Mucosa of stomach (tissue), 1 donor: ENCODE measurements around the gene VSTM4.

Experiments used
- H3K27me3 ChIP-seq: one replicate; pipeline ENCODE4 v1.7.0; 2013; ENCODE audit warnings: mild to moderate bottlenecking, low read length; ENCODE audit not compliant: control insufficient read depth, insufficient read depth
- H3K36me3 ChIP-seq: one replicate; pipeline ENCODE4 v1.7.0; 2013; ENCODE audit warnings: low read length; ENCODE audit not compliant: control insufficient read depth, insufficient read depth
- H3K4me1 ChIP-seq: one replicate; pipeline ENCODE4 v1.7.0; 2013; ENCODE audit warnings: mild to moderate bottlenecking, low read length; ENCODE audit not compliant: control insufficient read depth, insufficient read depth
- H3K4me3 ChIP-seq: one replicate; pipeline ENCODE4 v1.7.0; 2013; ENCODE audit warnings: low read length
- H3K9ac ChIP-seq: one replicate; pipeline ENCODE4 v1.7.0; 2013; ENCODE audit warnings: mild to moderate bottlenecking, low read length, moderate library complexity
- H3K9me3 ChIP-seq: one replicate; pipeline ENCODE4 v1.7.0; 2013; ENCODE audit warnings: mild to moderate bottlenecking, low read length, moderate library complexity; ENCODE audit not compliant: control insufficient read depth
- donor health status: Pancreatic carcinoma.

Gene VSTM4

GRCh38 chr10:49070701-49071100 lies 44.6 kb downstream of the VSTM4 start:
- no peak overlapping the region for H3K4me3 ChIP-seq
- H3K4me1 ChIP-seq, result no peaks in the 10 kb centered on the region
- H3K27me3 ChIP-seq, result no peaks in the 10 kb centered on the region
- H3K9me3 ChIP-seq, result no peaks in the 10 kb centered on the region
- H3K9ac ChIP-seq, result no peak overlapping the region
- H3K36me3 ChIP-seq, result no peaks in the 10 kb centered on the region

- Histone ChIP-seq H3K4me3 (no peak overlapping the region), H3K36me3 (no peaks in the 10 kb centered on the region), H3K9ac (no peak overlapping the region), H3K4me1 (no peaks in the 10 kb centered on the region), H3K27me3 (no peaks in the 10 kb centered on the region), H3K9me3 (no peaks in the 10 kb centered on the region)
Measured at GRCh38 chr10:49068672-49069217, 46.6 kb downstream of the VSTM4 start.

GRCh38 chr10:49068209-49068608 lies 47.1 kb downstream of the VSTM4 start:
- H3K4me1 ChIP-seq, result no peaks in the 10 kb centered on the region

GRCh38 chr10:49066944-49067730 lies 48.2 kb downstream of the VSTM4 start:
- no peak overlapping the region for H3K4me3 ChIP-seq
- no peaks in the 10 kb centered on the region for H3K9me3 ChIP-seq
- H3K27me3 ChIP-seq, result no peaks in the 10 kb centered on the region
- no peak overlapping the region for H3K9ac ChIP-seq
- no peaks in the 10 kb centered on the region for H3K4me1 ChIP-seq
- H3K36me3 ChIP-seq, result no peaks in the 10 kb centered on the region

More at GRCh38 chr10:49068209-49068608, 47.1 kb downstream of the VSTM4 start:
- no peak overlapping the region for H3K9ac ChIP-seq
- H3K9me3 ChIP-seq, result no peaks in the 10 kb centered on the region
- no peaks in the 10 kb centered on the region for H3K36me3 ChIP-seq
- no peaks in the 10 kb centered on the region for H3K27me3 ChIP-seq
- no peak overlapping the region for H3K4me3 ChIP-seq

- Histone ChIP-seq H3K4me1 (no peaks in the 10 kb centered on the region), H3K9ac (no peak overlapping the region), H3K36me3 (no peaks in the 10 kb centered on the region), H3K27me3 (no peaks in the 10 kb centered on the region), H3K9me3 (no peaks in the 10 kb centered on the region), H3K4me3 (no peak overlapping the region)
Measured at GRCh38 chr10:49062229-49062628, 53.1 kb downstream of the VSTM4 start.

- no peaks in the 10 kb centered on the region for H3K4me1 ChIP-seq
- H3K27me3 ChIP-seq, result no peaks in the 10 kb centered on the region
- no peak overlapping the region for H3K9ac ChIP-seq
- H3K36me3 ChIP-seq, result no peaks in the 10 kb centered on the region
- H3K4me3 ChIP-seq, result no peak overlapping the region
- no peaks in the 10 kb centered on the region for H3K9me3 ChIP-seq
Measured at GRCh38 chr10:49061667-49062066, 53.7 kb downstream of the VSTM4 start.

GRCh38 chr10:49058463-49059255 lies 56.7 kb downstream of the VSTM4 start:
- no peaks in the 10 kb centered on the region for H3K4me1 ChIP-seq
- H3K36me3 ChIP-seq, result no peaks in the 10 kb centered on the region
- H3K9ac ChIP-seq, result no peak overlapping the region
- no peak overlapping the region for H3K4me3 ChIP-seq
- H3K9me3 ChIP-seq, result no peaks in the 10 kb centered on the region
- H3K27me3 ChIP-seq, result no peaks in the 10 kb centered on the region

GRCh38 chr10:49057231-49057880 lies 58.0 kb downstream of the VSTM4 start:
- H3K27me3 ChIP-seq, result no peaks in the 10 kb centered on the region
- no peak overlapping the region for H3K9ac ChIP-seq
- H3K9me3 ChIP-seq, result no peaks in the 10 kb centered on the region
- H3K4me3 ChIP-seq, result no peak overlapping the region
- no peaks in the 10 kb centered on the region for H3K4me1 ChIP-seq
- H3K36me3 ChIP-seq, result no peaks in the 10 kb centered on the region

GRCh38 chr10:49056356-49056755 lies 59.0 kb downstream of the VSTM4 start:
- Histone ChIP-seq H3K9ac (no peak overlapping the region), H3K9me3 (no peaks in the 10 kb centered on the region), H3K36me3 (no peaks in the 10 kb centered on the region), H3K27me3 (no peaks in the 10 kb centered on the region), H3K4me3 (no peak overlapping the region), H3K4me1 (no peaks in the 10 kb centered on the region)

- no peaks in the 10 kb centered on the region for H3K27me3 ChIP-seq
- no peak overlapping the region for H3K9ac ChIP-seq
- H3K4me3 ChIP-seq, result no peak overlapping the region
- no peaks in the 10 kb centered on the region for H3K4me1 ChIP-seq
- H3K9me3 ChIP-seq, result no peaks in the 10 kb centered on the region
- H3K36me3 ChIP-seq, result no peaks in the 10 kb centered on the region
Measured at GRCh38 chr10:49055221-49055849, 60.0 kb downstream of the VSTM4 start.

- Histone ChIP-seq H3K9ac (no peak overlapping the region), H3K36me3 (no peaks in the 10 kb centered on the region), H3K9me3 (no peaks in the 10 kb centered on the region), H3K4me1 (no peaks in the 10 kb centered on the region), H3K27me3 (no peaks in the 10 kb centered on the region), H3K4me3 (no peak overlapping the region)
Measured at GRCh38 chr10:49054753-49055152, 60.6 kb downstream of the VSTM4 start.
